HCT116 (cell line): ENCODE measurements around the gene CFD. TPM values are rescaled to one million over a fixed set of nuclear protein-coding genes. Genes with fewer than 3 reads are reported as not detected.
"Not testable (repeated sequence)": the region's sequence is repeated elsewhere in the genome, so short reads cannot be mapped to it uniquely, and the experiment has no call there.

Experiments used
- ATAC-seq: fragments of 200-7000 bp; cut with Tn5 transposase; 2 replicates; pipeline ENCODE4 v1.9.1; 2020; ENCODE audit warnings: mild to moderate bottlenecking, moderate library complexity
- BruUV-seq: library from RNA; stranded (reverse); fragments of 400-500 nt; replicated peaks from 2 replicates; lab custom pipeline; 2021; lab: Mats Ljungman, UMichigan
- CTCF ChIA-PET: fragments of 300-600 bp; sonication (Branson Sonifier 250); formaldehyde crosslinking; loops from one replicate; lab custom pipeline; 2021; ENCODE audit warnings: antibody characterized with exemption; lab: Charles Lee
- POLR2A ChIA-PET: fragments of 300-600, 350-600 bp; sonication (Branson Sonifier 250); formaldehyde crosslinking; loops from one replicate; lab custom pipeline; 2021; ENCODE audit warnings: antibody characterized with exemption; lab: Charles Lee
- RAD21 ChIA-PET, 2 experiments: fragments of 300-600 bp; sonication (Branson Sonifier 250); formaldehyde crosslinking; loops; one replicate each; lab custom pipeline; 2023; ENCODE audit warnings: low total read pairs in 2 of 2; ENCODE audit not compliant: uncharacterized antibody in 2 of 2, unreplicated experiment in 2 of 2, low non-redundant PET in 1 of 2; lab: Charles Lee
- DNase-seq: peaks from one replicate; pipeline ENCODE4 v3.0.0-alpha.2; 2010; ENCODE audit warnings: low read depth, low spot score
- H2AFZ ChIP-seq: fragments of 200-600 bp; shearing (Covaris generic), sonication (generic); 2 replicates; pipeline ENCODE4 v1.6.1; 2017; ENCODE audit warnings: low read depth, mixed run types, mixed read lengths, antibody characterized with exemption, low read length; ENCODE audit not compliant: poor library complexity, severe bottlenecking
- H3K27ac ChIP-seq: 2 replicates; pipeline ENCODE4 v1.5.1; 2012; ENCODE audit warnings: low read depth, low read length
- H3K27me3 ChIP-seq: fragments of 200-600 bp; sonication (generic); 2 replicates; pipeline ENCODE4 v1.6.1; 2016; ENCODE audit warnings: mixed run types, low read length, mixed read lengths; ENCODE audit not compliant: insufficient read depth
- H3K36me3 ChIP-seq, 2 experiments: fragments of 200-500 bp in 1 of 2; fragments of 200-600 bp in 1 of 2; sonication (Bioruptor generic) in 1 of 2; sonication (generic) in 1 of 2; 2 replicates each; pipeline versions ENCODE4 v1.5.1 to v1.6.1; 2014 to 2016; ENCODE audit warnings: low read length in 2 of 2, inconsistent platforms in 1 of 2, mixed read lengths in 1 of 2, mixed run types in 1 of 2; ENCODE audit not compliant: insufficient read depth in 2 of 2, control insufficient read depth in 1 of 2
- H3K4me1 ChIP-seq, 2 experiments: fragments of 200-600 bp in 1 of 2; sonication (generic) in 1 of 2; 2 replicates each; pipeline versions ENCODE4 v1.5.1 to v1.6.1; 2012 to 2017; ENCODE audit warnings: low read length in 2 of 2, inconsistent platforms in 1 of 2, mild to moderate bottlenecking in 1 of 2, mixed read lengths in 1 of 2, mixed run types in 1 of 2, moderate library complexity in 1 of 2; ENCODE audit not compliant: insufficient read depth in 2 of 2, control insufficient read depth in 1 of 2
- H3K4me2 ChIP-seq: fragments of 200-600 bp; sonication (generic); 2 replicates; pipeline ENCODE4 v1.6.1; 2017; ENCODE audit warnings: mixed run types, low read length, mixed read lengths
- H3K4me3 ChIP-seq, 2 experiments: fragments of 200-600 bp in 1 of 2; sonication (generic) in 1 of 2; replicated peaks in 1 of 2; 2 replicates each; pipeline ENCODE4 v1.5.1; 2011 to 2016; ENCODE audit warnings: low read length in 2 of 2, control low read depth in 1 of 2, low read depth in 1 of 2, mild to moderate bottlenecking in 1 of 2, mixed read lengths in 1 of 2, mixed run types in 1 of 2
- H3K79me2 ChIP-seq: fragments of 200-600 bp; sonication (generic); 2 replicates; pipeline ENCODE4 v1.6.1; 2017; ENCODE audit warnings: mild to moderate bottlenecking, mixed run types, low read length, moderate library complexity, mixed read lengths; ENCODE audit not compliant: insufficient read depth
- H3K9ac ChIP-seq: fragments of 200-600 bp; sonication (generic); 2 replicates; pipeline ENCODE4 v1.6.1; 2016; ENCODE audit warnings: low read length, mixed read lengths
- H3K9me2 ChIP-seq: fragments of 200-600 bp; sonication (generic), shearing (Covaris generic); 2 replicates; pipeline ENCODE4 v1.6.1; 2017; ENCODE audit warnings: mixed run types, mild to moderate bottlenecking, moderate library complexity; ENCODE audit not compliant: insufficient read depth
- H3K9me3 ChIP-seq, 2 experiments: fragments of 200-500 bp in 1 of 2; fragments of 200-600 bp in 1 of 2; sonication (Bioruptor generic) in 1 of 2; sonication (generic) in 1 of 2; 2 replicates each; pipeline ENCODE4 v1.6.1; 2014 to 2017; ENCODE audit warnings: low read length in 2 of 2, mixed read lengths in 2 of 2, inconsistent platforms in 1 of 2, low read depth in 1 of 2, mild to moderate bottlenecking in 1 of 2, mixed run types in 1 of 2, moderate library complexity in 1 of 2; ENCODE audit not compliant: control insufficient read depth in 1 of 2, insufficient read depth in 1 of 2
- H4K20me1 ChIP-seq: fragments of 200-600 bp; sonication (generic), shearing (Covaris generic); 2 replicates; pipeline ENCODE4 v1.6.1; 2017; ENCODE audit warnings: mixed run types, mild to moderate bottlenecking, moderate library complexity; ENCODE audit not compliant: insufficient read depth
- CTCF ChIP-seq, 3 experiments: fragments of 200-600 bp in 1 of 3; sonication (generic) in 1 of 3; IDR thresholded peaks in 2 of 3; conservative IDR thresholded peaks in 1 of 3; 2 replicates each; pipeline ENCODE4 v1.5.1; 2012 to 2017; ENCODE audit warnings: low read depth in 2 of 3, low read length in 2 of 3, antibody characterized with exemption in 1 of 3, borderline replicate concordance in 1 of 3, control low read depth in 1 of 3, mild to moderate bottlenecking in 1 of 3, mixed read lengths in 1 of 3, mixed run types in 1 of 3, moderate library complexity in 1 of 3; ENCODE audit not compliant: insufficient read depth in 1 of 3
- EGR1 ChIP-seq: IDR thresholded peaks from 2 replicates; pipeline ENCODE4 v1.6.1; 2012; ENCODE audit warnings: low read depth
- ELF1 ChIP-seq: IDR thresholded peaks from 2 replicates; pipeline ENCODE4 v1.6.1; 2012; ENCODE audit warnings: low read depth, borderline replicate concordance
- EZH2 ChIP-seq: fragments of 200-600 bp; sonication (generic); IDR thresholded peaks from 2 replicates; pipeline ENCODE4 v1.6.1; 2017; ENCODE audit warnings: antibody characterized with exemption, mixed run types
- EZH2phosphoT487 ChIP-seq: fragments of 200-600 bp; IDR thresholded peaks from 2 replicates; pipeline ENCODE4 v1.6.1; 2018; ENCODE audit warnings: antibody characterized with exemption, borderline replicate concordance
- JUND ChIP-seq: IDR thresholded peaks from 2 replicates; pipeline ENCODE4 v1.6.1; 2012
- MAX ChIP-seq: IDR thresholded peaks from 2 replicates; pipeline ENCODE4 v1.6.1; 2012
- POLR2A ChIP-seq: IDR thresholded peaks from 2 replicates; pipeline ENCODE4 v1.7.0; 2011; ENCODE audit warnings: borderline replicate concordance; ENCODE audit not compliant: insufficient read depth, insufficient read length; ENCODE audit errors: extremely low read depth
- SIN3A ChIP-seq: IDR thresholded peaks from 2 replicates; pipeline ENCODE4 v1.6.1; 2012; ENCODE audit warnings: low read depth
- SP1 ChIP-seq: IDR thresholded peaks from 2 replicates; pipeline ENCODE4 v1.6.1; 2012; ENCODE audit warnings: low read depth
- TCF7L2 ChIP-seq: IDR thresholded peaks from 2 replicates; pipeline ENCODE4 v1.7.0; 2011; ENCODE audit warnings: borderline replicate concordance, inconsistent platforms; ENCODE audit not compliant: insufficient read depth, insufficient read length; ENCODE audit errors: extremely low read depth
- YY1 ChIP-seq: IDR thresholded peaks from 2 replicates; pipeline ENCODE4 v1.6.1; 2011; ENCODE audit warnings: low read length, low read depth, moderate library complexity, mild to moderate bottlenecking; ENCODE audit not compliant: insufficient replicate concordance; ENCODE audit errors: extremely low read depth
- ZBTB33 ChIP-seq: IDR thresholded peaks from 2 replicates; pipeline ENCODE4 v1.6.1; 2011; ENCODE audit warnings: mild to moderate bottlenecking, low read length, moderate library complexity; ENCODE audit not compliant: insufficient replicate concordance; ENCODE audit errors: extremely low read depth
- ZFX ChIP-seq: fragments of 450-650 bp; IDR thresholded peaks from 2 replicates; pipeline ENCODE4 v1.6.1; 2017
- intact Hi-C: fragments of 100-400 bp; cut with micrococcal nuclease; formaldehyde crosslinking; loops from 2 replicates; pipeline ENCODE4 v1.10.0; 2022
- total RNA-seq: library from RNA; stranded (reverse); gene quantifications from one replicate; pipeline ENCODE4 v1.2.1, GENCODE V29; 2021; ENCODE audit not compliant: unreplicated experiment

CFD gene
- total RNA-seq, 1 experiment from 2014 or later, result 80.2 TPM

- ATAC-seq, result no peak
- no peak for TF ChIP-seq EGR1
- no peak for TF ChIP-seq ELF1
- no peak for TF ChIP-seq JUND
- TF ChIP-seq ZBTB33, result no peak
- TF ChIP-seq POLR2A, result no peak
- TF ChIP-seq TCF7L2, result no peak
- no peak for TF ChIP-seq SIN3A
- TF ChIP-seq SP1, result no peak
- no peak for TF ChIP-seq EZH2
- no peak for TF ChIP-seq ZFX
- TF ChIP-seq CTCF (IDR thresholded peaks at IDR 0.05 in 2 of 3, conservative IDR thresholded peaks at IDR 0.05 in 1 of 3; ENCODE audit: borderline replicate concordance in 1 of 3, insufficient read depth in 1 of 3, low read depth in 2 of 3, low read length in 2 of 3), result no peak
- no peak for TF ChIP-seq MAX
- TF ChIP-seq EZH2phosphoT487, result no peak
- no peak for TF ChIP-seq YY1
- TF ChIP-seq, all 23 proteins: peak for 0
- H3K4me1 ChIP-seq, result peaks cover 12 to 19% of the 10 kb centered on the region in 2 experiments; a peak in 3 of 4 replicates
- H3K79me2 ChIP-seq, result no peaks in the 10 kb centered on the region
- no peaks in the 10 kb centered on the region for H4K20me1 ChIP-seq
- H3K9me3 ChIP-seq, result no peaks in the 10 kb centered on the region
- H3K9ac ChIP-seq, result no peak within 1 kb of the TSS
- BruUV-seq, result no TSS peak
- intact Hi-C loops, result no loop called here
- H3K36me3 ChIP-seq, result no peaks in the 10 kb centered on the region
- no peaks in the 10 kb centered on the region; the same call in 1 of the 2 replicates for H3K27me3 ChIP-seq
- ChIA-PET CTCF (no interaction called here), RAD21 (no interaction called here), POLR2A (no interaction called here)
- H3K9me2 ChIP-seq, result no peaks in the 10 kb centered on the region
- H3K27ac ChIP-seq, result no peak within 1 kb of the TSS
- no peak within 1 kb of the TSS for H3K4me2 ChIP-seq
- no peak within 1 kb of the TSS for H2AFZ ChIP-seq
- DNase-seq, result no peak
- H3K4me3 ChIP-seq, result no peak within 1 kb of the TSS
Measured at GRCh38 chr19:840519-841206, 18.8 kb upstream of the CFD start, which contains the start of gene PRTN3. Gene PRTN3, plus strand, starts transcription at chr19:840999. Its CDS starts 10 bp downstream, at chr19:841009.

GRCh38 chr19:842802-843179 is 16.7 kb upstream of the CFD start:
- H3K4me3 ChIP-seq, result peak overlapping the region; percentile 27 to 55
- H3K27me3 ChIP-seq, result not testable (repeated sequence)
- POLR2A ChIA-PET, result interaction anchor here (0.6 kb wide), 1 partner anchor 63 kb away, joined by 3 read pairs; no protein-coding TSS in a partner anchor

More at GRCh38 chr19:842802-843179, 16.7 kb upstream of the CFD start:
- Histone ChIP-seq H3K4me2 (peak overlapping the region; percentile 98), H3K9ac (peak overlapping the region; percentile 32; the same call in 1 of the 2 replicates), H3K4me1 (peaks cover 12 to 19% of the 10 kb centered on the region in 2 experiments; a peak in 3 of 4 replicates)
- CTCF ChIA-PET, H4K20me1 ChIP-seq, H3K27ac ChIP-seq, DNase-seq, H3K9me2 ChIP-seq, H3K79me2 ChIP-seq, ATAC-seq, BruUV-seq, intact Hi-C loops, H3K36me3 ChIP-seq, H2AFZ ChIP-seq, H3K9me3 ChIP-seq: not testable (repeated sequence)
- RAD21 ChIA-PET, result interaction anchor here in 1 of 2 experiments (0.6 kb wide), 1 partner anchor 73 kb away, joined by 3 read pairs; no protein-coding TSS in a partner anchor
